ENCODE results near the gene C6orf52.

Gene C6orf52

DNA sequence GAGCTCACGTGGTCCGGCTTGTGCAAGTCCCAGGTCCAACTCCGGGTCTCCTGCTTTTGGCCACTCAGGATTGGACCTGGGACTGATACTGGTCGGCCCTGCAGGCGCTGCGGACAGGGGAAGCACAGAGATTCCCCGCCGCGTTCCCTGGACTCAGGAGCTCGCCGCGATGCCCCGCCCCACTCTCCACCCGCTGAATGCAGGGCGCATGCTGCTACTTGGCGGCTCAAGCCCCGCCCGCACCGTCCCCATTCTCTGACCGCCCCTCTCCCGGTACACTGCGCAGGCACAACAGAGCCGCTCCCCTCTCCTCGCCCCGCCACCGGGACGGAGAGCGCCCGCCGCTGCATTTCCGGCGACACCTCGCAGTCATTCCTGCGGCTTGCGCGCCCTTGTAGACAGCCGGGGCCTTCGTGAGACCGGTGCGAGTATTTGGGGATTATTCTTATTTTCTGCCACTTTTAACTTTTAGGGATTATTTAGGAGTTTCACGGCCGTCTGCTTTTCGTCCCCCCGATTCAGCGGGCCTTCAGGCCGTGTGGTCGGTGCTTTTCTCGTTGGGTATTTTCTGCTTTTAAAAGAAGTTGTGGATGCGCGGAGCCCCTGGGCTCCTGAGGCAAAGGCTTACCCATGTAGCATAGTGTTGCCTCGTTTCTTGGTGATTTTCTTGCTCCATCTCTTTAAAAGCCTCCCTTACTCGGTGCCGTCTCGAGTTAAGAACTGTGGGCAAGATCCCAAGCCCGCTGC lies 28.6 kb upstream of the C6orf52 start, which contains the start of gene TMEM14C (continued):
- TF ChIP-seq, protein P1, sequence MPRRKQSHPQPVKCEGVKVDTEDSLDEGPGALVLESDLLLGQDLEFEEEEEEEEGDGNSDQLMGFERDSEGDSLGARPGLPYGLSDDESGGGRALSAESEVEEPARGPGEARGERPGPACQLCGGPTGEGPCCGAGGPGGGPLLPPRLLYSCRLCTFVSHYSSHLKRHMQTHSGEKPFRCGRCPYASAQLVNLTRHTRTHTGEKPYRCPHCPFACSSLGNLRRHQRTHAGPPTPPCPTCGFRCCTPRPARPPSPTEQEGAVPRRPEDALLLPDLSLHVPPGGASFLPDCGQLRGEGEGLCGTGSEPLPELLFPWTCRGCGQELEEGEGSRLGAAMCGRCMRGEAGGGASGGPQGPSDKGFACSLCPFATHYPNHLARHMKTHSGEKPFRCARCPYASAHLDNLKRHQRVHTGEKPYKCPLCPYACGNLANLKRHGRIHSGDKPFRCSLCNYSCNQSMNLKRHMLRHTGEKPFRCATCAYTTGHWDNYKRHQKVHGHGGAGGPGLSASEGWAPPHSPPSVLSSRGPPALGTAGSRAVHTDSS (tag by site-specific recombination; IDR thresholded peaks at IDR 0.05) = no peak
- TF ChIP-seq ZNF140 (tag by site-specific recombination; IDR thresholded peaks at IDR 0.05) (no peak), ZNF350 (tag by site-specific recombination; IDR thresholded peaks at IDR 0.05) (no peak), TRIM28 (IDR thresholded peaks at IDR 0.05; ENCODE audit: borderline replicate concordance, low read length) (no peak), ZEB2 (tag by site-specific recombination; IDR thresholded peaks at IDR 0.05) (peak; percentile 73), ZSCAN16 (tag by site-specific recombination; IDR thresholded peaks at IDR 0.05) (no peak), ZNF211 (tag by site-specific recombination; IDR thresholded peaks at IDR 0.05; ENCODE audit: low read depth) (no peak), ZNF510 (tag by site-specific recombination; IDR thresholded peaks at IDR 0.05; ENCODE audit: insufficient replicate concordance) (no peak), ZNF214 (tag by site-specific recombination; IDR thresholded peaks at IDR 0.05; ENCODE audit: borderline replicate concordance) (no peak), ZNF138 (tag by site-specific recombination; IDR thresholded peaks at IDR 0.05; ENCODE audit: borderline replicate concordance) (no peak), ZNF561 (tag by site-specific recombination; IDR thresholded peaks at IDR 0.05; ENCODE audit: borderline replicate concordance) (peak; percentile 64; the same call in 1 of the 2 replicates), ZNF132 (tag by site-specific recombination; IDR thresholded peaks at IDR 0.05; ENCODE audit: borderline replicate concordance) (no peak), KLF10 (tag by site-specific recombination; IDR thresholded peaks at IDR 0.05) (peak; percentile 36; the same call in 1 of the 2 replicates), ZNF23 (tag by site-specific recombination; IDR thresholded peaks at IDR 0.05; ENCODE audit: borderline replicate concordance) (no peak)
- TF ChIP-seq, protein P2, sequence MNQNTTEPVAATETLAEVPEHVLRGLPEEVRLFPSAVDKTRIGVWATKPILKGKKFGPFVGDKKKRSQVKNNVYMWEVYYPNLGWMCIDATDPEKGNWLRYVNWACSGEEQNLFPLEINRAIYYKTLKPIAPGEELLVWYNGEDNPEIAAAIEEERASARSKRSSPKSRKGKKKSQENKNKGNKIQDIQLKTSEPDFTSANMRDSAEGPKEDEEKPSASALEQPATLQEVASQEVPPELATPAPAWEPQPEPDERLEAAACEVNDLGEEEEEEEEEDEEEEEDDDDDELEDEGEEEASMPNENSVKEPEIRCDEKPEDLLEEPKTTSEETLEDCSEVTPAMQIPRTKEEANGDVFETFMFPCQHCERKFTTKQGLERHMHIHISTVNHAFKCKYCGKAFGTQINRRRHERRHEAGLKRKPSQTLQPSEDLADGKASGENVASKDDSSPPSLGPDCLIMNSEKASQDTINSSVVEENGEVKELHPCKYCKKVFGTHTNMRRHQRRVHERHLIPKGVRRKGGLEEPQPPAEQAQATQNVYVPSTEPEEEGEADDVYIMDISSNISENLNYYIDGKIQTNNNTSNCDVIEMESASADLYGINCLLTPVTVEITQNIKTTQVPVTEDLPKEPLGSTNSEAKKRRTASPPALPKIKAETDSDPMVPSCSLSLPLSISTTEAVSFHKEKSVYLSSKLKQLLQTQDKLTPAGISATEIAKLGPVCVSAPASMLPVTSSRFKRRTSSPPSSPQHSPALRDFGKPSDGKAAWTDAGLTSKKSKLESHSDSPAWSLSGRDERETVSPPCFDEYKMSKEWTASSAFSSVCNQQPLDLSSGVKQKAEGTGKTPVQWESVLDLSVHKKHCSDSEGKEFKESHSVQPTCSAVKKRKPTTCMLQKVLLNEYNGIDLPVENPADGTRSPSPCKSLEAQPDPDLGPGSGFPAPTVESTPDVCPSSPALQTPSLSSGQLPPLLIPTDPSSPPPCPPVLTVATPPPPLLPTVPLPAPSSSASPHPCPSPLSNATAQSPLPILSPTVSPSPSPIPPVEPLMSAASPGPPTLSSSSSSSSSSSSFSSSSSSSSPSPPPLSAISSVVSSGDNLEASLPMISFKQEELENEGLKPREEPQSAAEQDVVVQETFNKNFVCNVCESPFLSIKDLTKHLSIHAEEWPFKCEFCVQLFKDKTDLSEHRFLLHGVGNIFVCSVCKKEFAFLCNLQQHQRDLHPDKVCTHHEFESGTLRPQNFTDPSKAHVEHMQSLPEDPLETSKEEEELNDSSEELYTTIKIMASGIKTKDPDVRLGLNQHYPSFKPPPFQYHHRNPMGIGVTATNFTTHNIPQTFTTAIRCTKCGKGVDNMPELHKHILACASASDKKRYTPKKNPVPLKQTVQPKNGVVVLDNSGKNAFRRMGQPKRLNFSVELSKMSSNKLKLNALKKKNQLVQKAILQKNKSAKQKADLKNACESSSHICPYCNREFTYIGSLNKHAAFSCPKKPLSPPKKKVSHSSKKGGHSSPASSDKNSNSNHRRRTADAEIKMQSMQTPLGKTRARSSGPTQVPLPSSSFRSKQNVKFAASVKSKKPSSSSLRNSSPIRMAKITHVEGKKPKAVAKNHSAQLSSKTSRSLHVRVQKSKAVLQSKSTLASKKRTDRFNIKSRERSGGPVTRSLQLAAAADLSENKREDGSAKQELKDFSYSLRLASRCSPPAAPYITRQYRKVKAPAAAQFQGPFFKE (tag by site-specific recombination; IDR thresholded peaks at IDR 0.05; ENCODE audit: borderline replicate concordance) = no peak
- TF ChIP-seq, protein P3, sequence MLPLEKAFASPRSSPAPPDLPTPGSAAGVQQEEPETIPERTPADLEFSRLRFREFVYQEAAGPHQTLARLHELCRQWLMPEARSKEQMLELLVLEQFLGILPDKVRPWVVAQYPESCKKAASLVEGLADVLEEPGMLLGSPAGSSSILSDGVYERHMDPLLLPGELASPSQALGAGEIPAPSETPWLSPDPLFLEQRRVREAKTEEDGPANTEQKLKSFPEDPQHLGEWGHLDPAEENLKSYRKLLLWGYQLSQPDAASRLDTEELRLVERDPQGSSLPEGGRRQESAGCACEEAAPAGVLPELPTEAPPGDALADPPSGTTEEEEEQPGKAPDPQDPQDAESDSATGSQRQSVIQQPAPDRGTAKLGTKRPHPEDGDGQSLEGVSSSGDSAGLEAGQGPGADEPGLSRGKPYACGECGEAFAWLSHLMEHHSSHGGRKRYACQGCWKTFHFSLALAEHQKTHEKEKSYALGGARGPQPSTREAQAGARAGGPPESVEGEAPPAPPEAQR (tag by site-specific recombination; IDR thresholded peaks at IDR 0.05) = no peak

DNA sequence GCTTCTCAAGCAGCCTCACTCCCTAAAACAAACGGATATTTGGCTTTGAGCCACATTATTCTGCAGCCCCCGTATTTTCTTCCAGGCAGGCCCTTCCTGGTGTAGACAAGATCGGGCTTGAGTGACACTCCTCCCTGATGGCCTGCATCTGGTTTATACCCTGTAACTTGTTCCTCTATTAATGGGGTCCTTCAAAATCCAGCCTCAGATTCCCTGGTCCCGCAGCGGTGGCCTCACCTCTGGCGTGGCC lies 28.1 kb upstream of the C6orf52 start:
- Histone ChIP-seq H3K36me3 (ENCODE audit: control insufficient read depth in 2 of 2, insufficient read depth in 1 of 2, low read length in 2 of 2) (peaks cover 0 to 20% of the 10 kb centered on the region in 2 experiments; a peak in 2 of 3 replicates), H3K27ac (ENCODE audit: extremely low read depth, low read depth, low read length) (peak overlapping the region; percentile 43; the same call in 1 of the 2 replicates), H3K4me1 (ENCODE audit: control insufficient read depth, insufficient read depth, low read length) (no peaks in the 10 kb centered on the region), H3K4me3 (ENCODE audit: low read depth, low read length) (peak overlapping the region; percentile 64), H3K9me3 (ENCODE audit: control insufficient read depth, insufficient read depth, low read depth, low read length) (no peaks in the 10 kb centered on the region)
- 0 out of 2 replicates have a peak, but pooled peaks have one; percentile 40 for TF ChIP-seq ZSCAN30 (tag by site-specific recombination; IDR thresholded peaks at IDR 0.05)
- TF ChIP-seq, protein P4, sequence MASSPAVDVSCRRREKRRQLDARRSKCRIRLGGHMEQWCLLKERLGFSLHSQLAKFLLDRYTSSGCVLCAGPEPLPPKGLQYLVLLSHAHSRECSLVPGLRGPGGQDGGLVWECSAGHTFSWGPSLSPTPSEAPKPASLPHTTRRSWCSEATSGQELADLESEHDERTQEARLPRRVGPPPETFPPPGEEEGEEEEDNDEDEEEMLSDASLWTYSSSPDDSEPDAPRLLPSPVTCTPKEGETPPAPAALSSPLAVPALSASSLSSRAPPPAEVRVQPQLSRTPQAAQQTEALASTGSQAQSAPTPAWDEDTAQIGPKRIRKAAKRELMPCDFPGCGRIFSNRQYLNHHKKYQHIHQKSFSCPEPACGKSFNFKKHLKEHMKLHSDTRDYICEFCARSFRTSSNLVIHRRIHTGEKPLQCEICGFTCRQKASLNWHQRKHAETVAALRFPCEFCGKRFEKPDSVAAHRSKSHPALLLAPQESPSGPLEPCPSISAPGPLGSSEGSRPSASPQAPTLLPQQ (tag by site-specific recombination; IDR thresholded peaks at IDR 0.05) = 0 out of 2 replicates have a peak, but pooled peaks have one; percentile 12
- peak; percentile 21; the same call in 1 of the 2 replicates for TF ChIP-seq ZFP69B (tag by site-specific recombination; IDR thresholded peaks at IDR 0.05)
- peak; percentile 57; the same call in 1 of the 2 replicates for TF ChIP-seq WT1 (tag by site-specific recombination; IDR thresholded peaks at IDR 0.05)
- TF ChIP-seq, protein P5, sequence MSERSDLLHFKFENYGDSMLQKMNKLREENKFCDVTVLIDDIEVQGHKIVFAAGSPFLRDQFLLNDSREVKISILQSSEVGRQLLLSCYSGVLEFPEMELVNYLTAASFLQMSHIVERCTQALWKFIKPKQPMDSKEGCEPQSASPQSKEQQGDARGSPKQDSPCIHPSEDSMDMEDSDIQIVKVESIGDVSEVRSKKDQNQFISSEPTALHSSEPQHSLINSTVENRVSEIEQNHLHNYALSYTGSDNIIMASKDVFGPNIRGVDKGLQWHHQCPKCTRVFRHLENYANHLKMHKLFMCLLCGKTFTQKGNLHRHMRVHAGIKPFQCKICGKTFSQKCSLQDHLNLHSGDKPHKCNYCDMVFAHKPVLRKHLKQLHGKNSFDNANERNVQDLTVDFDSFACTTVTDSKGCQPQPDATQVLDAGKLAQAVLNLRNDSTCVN (tag by site-specific recombination; optimal IDR thresholded peaks at IDR 0.05) = no peak
- no peak for TF ChIP-seq YY1 (tag by site-specific recombination; IDR thresholded peaks at IDR 0.05)
- TF ChIP-seq MZF1 (tag by site-specific recombination; IDR thresholded peaks at IDR 0.05; ENCODE audit: borderline replicate concordance) = peak; percentile 86
- TF ChIP-seq ZNF626 (tag by site-specific recombination; IDR thresholded peaks at IDR 0.05) = 0 out of 2 replicates have a peak, but pooled peaks have one; percentile 7
- no peak for TF ChIP-seq ZBTB20 (tag by site-specific recombination; IDR thresholded peaks at IDR 0.05)
- ChIA-PET CTCF (interaction anchor here (0.6 to 1.8 kb wide), 6 partner anchors 12 to 1511 kb away, joined by 3 to 6 read pairs (median 4); partner anchors contain the start of gene TMEM14B), POLR2A (interaction anchor here (0.5 to 7.8 kb wide), 18 partner anchors 11 to 241 kb away, joined by 3 to 82 read pairs (median 4); partner anchors contain the start of genes C6orf52, GCNT2, PAK1IP1 and SYCP2L)
